Stimulated activated naive CD8-positive, alpha-beta T cell treated with anti-CD3 and anti-CD28 coated beads, Interleukin-15, Interleukin-2, amounts not matched to agents 100 ng/mL and 50 ng/mL, for 24 hours (primary cell): Measurements from ENCODE around the gene TTC9C.

Experiments
- H3K27ac Mint-ChIP-seq: one replicate; pipeline ENCODE4 v1.8.0; 2021; ENCODE audit warnings: mild to moderate bottlenecking, mixed read lengths
- H3K27me3 Mint-ChIP-seq: one replicate; pipeline ENCODE4 v1.8.0; 2021; ENCODE audit warnings: mixed read lengths
- H3K36me3 Mint-ChIP-seq: one replicate; pipeline ENCODE4 v1.8.0; 2021; ENCODE audit warnings: low read depth, mixed read lengths
- H3K4me1 Mint-ChIP-seq: one replicate; pipeline ENCODE4 v1.8.0; 2021; ENCODE audit warnings: low read depth, mixed read lengths
- H3K4me3 Mint-ChIP-seq: one replicate; pipeline ENCODE4 v1.8.0; 2021; ENCODE audit warnings: mild to moderate bottlenecking, mixed read lengths
- H3K9me3 Mint-ChIP-seq: one replicate; pipeline ENCODE4 v1.8.0; 2021; ENCODE audit warnings: mixed read lengths

The TTC9C gene

GRCh38 chr11:62705880-62706849, 22.1 kb upstream of the TTC9C start:
- H3K27ac Mint-ChIP-seq, result peak overlapping the region; percentile 81
- no peaks in the 10 kb centered on the region for H3K9me3 Mint-ChIP-seq
- H3K4me1 Mint-ChIP-seq, result peaks cover 50% of the 10 kb centered on the region
- no peaks in the 10 kb centered on the region for H3K27me3 Mint-ChIP-seq
- peaks cover 45% of the 10 kb centered on the region for H3K36me3 Mint-ChIP-seq
- H3K4me3 Mint-ChIP-seq, result peak overlapping the region; percentile 89

GRCh38 chr11:62706850-62707247, 21.4 kb upstream of the TTC9C start:
- Mint-ChIP-seq H3K4me3 (peak overlapping the region; percentile 55), H3K27me3 (no peaks in the 10 kb centered on the region), H3K27ac (peak overlapping the region; percentile 11), H3K36me3 (peaks cover 43% of the 10 kb centered on the region), H3K9me3 (no peaks in the 10 kb centered on the region), H3K4me1 (peaks cover 50% of the 10 kb centered on the region)

GRCh38 chr11:62707277-62707861, 20.9 kb upstream of the TTC9C start, which contains the start of the genes BSCL2 and GNG3:
TSS of gene BSCL2 (minus strand) at chr11:62707424. CDS start at chr11:62707195, 229 bp downstream.
TSS of gene GNG3 (plus strand) at chr11:62707676. CDS start at chr11:62708296, 620 bp downstream.
- Mint-ChIP-seq H3K4me3 (peak within 1 kb of the TSS; percentile 91), H3K36me3 (peaks cover 43% of the 10 kb centered on the region), H3K4me1 (peaks cover 54% of the 10 kb centered on the region), H3K9me3 (no peaks in the 10 kb centered on the region), H3K27ac (peak within 1 kb of the TSS; percentile 96), H3K27me3 (no peaks in the 10 kb centered on the region)

- Mint-ChIP-seq H3K27ac (peak overlapping the region; percentile 96), H3K9me3 (no peaks in the 10 kb centered on the region), H3K27me3 (no peaks in the 10 kb centered on the region), H3K4me1 (peaks cover 64% of the 10 kb centered on the region), H3K4me3 (peak overlapping the region; percentile 91), H3K36me3 (peaks cover 49% of the 10 kb centered on the region)
Observed at GRCh38 chr11:62708392-62708791, 19.9 kb upstream of the TTC9C start.

- no peaks in the 10 kb centered on the region for H3K27me3 Mint-ChIP-seq
- peak overlapping the region; percentile 91 for H3K4me3 Mint-ChIP-seq
- H3K36me3 Mint-ChIP-seq, result peaks cover 53% of the 10 kb centered on the region
- peak overlapping the region; percentile 96 for H3K27ac Mint-ChIP-seq
- peaks cover 68% of the 10 kb centered on the region for H3K4me1 Mint-ChIP-seq
- H3K9me3 Mint-ChIP-seq, result no peaks in the 10 kb centered on the region
Observed at GRCh38 chr11:62708793-62709192, 19.5 kb upstream of the TTC9C start.

- Mint-ChIP-seq H3K27ac (peak overlapping the region; percentile 96), H3K27me3 (no peaks in the 10 kb centered on the region), H3K36me3 (peaks cover 58% of the 10 kb centered on the region), H3K4me1 (peaks cover 74% of the 10 kb centered on the region), H3K9me3 (no peaks in the 10 kb centered on the region), H3K4me3 (peak overlapping the region; percentile 91)
Observed at GRCh38 chr11:62709247-62710000, 18.9 kb upstream of the TTC9C start.

- Mint-ChIP-seq H3K4me1 (peaks cover 78% of the 10 kb centered on the region), H3K36me3 (peaks cover 63% of the 10 kb centered on the region), H3K4me3 (peak overlapping the region; percentile 91), H3K27me3 (no peaks in the 10 kb centered on the region), H3K27ac (peak overlapping the region; percentile 96), H3K9me3 (no peaks in the 10 kb centered on the region)
Observed at GRCh38 chr11:62710001-62710345, 18.3 kb upstream of the TTC9C start.

GRCh38 chr11:62712276-62712812, 15.9 kb upstream of the TTC9C start:
- peaks cover 62% of the 10 kb centered on the region for H3K4me1 Mint-ChIP-seq
- H3K27ac Mint-ChIP-seq, result peak overlapping the region; percentile 82
- no peaks in the 10 kb centered on the region for H3K27me3 Mint-ChIP-seq
- H3K9me3 Mint-ChIP-seq, result no peaks in the 10 kb centered on the region
- H3K36me3 Mint-ChIP-seq, result peaks cover 76% of the 10 kb centered on the region
- H3K4me3 Mint-ChIP-seq, result no peak overlapping the region

- peaks cover 80% of the 10 kb centered on the region for H3K36me3 Mint-ChIP-seq
- H3K4me3 Mint-ChIP-seq, result peak overlapping the region; percentile 24
- H3K27me3 Mint-ChIP-seq, result no peaks in the 10 kb centered on the region
- no peaks in the 10 kb centered on the region for H3K9me3 Mint-ChIP-seq
- H3K27ac Mint-ChIP-seq, result peak overlapping the region; percentile 82
- H3K4me1 Mint-ChIP-seq, result peaks cover 57% of the 10 kb centered on the region
Observed at GRCh38 chr11:62712861-62713260, 15.4 kb upstream of the TTC9C start.

GRCh38 chr11:62713343-62713742, 14.9 kb upstream of the TTC9C start:
- peaks cover 52% of the 10 kb centered on the region for H3K4me1 Mint-ChIP-seq
- no peaks in the 10 kb centered on the region for H3K27me3 Mint-ChIP-seq
- peak overlapping the region; percentile 82 for H3K27ac Mint-ChIP-seq
- peak overlapping the region; percentile 18 for H3K4me3 Mint-ChIP-seq
- H3K36me3 Mint-ChIP-seq, result peaks cover 82% of the 10 kb centered on the region
- H3K9me3 Mint-ChIP-seq, result no peaks in the 10 kb centered on the region

- Mint-ChIP-seq H3K4me3 (no peak overlapping the region), H3K9me3 (no peaks in the 10 kb centered on the region), H3K4me1 (peaks cover 45% of the 10 kb centered on the region), H3K27me3 (no peaks in the 10 kb centered on the region), H3K36me3 (peaks cover 82% of the 10 kb centered on the region), H3K27ac (peak overlapping the region; percentile 72)
Observed at GRCh38 chr11:62715150-62716130, 12.8 kb upstream of the TTC9C start.

GRCh38 chr11:62716206-62716605, 12.1 kb upstream of the TTC9C start:
- Mint-ChIP-seq H3K27ac (peak overlapping the region; percentile 29), H3K4me1 (peaks cover 44% of the 10 kb centered on the region), H3K27me3 (no peaks in the 10 kb centered on the region), H3K36me3 (peaks cover 82% of the 10 kb centered on the region), H3K4me3 (no peak overlapping the region), H3K9me3 (no peaks in the 10 kb centered on the region)

GRCh38 chr11:62716816-62717215, 11.5 kb upstream of the TTC9C start:
- Mint-ChIP-seq H3K4me3 (no peak overlapping the region), H3K27ac (peak overlapping the region; percentile 22), H3K4me1 (peaks cover 44% of the 10 kb centered on the region), H3K36me3 (peaks cover 85% of the 10 kb centered on the region), H3K27me3 (no peaks in the 10 kb centered on the region), H3K9me3 (no peaks in the 10 kb centered on the region)
